Ectodermal cell (in vitro differentiated cells): ENCODE results near the gene PDK1.

Experiments
- H3K27ac ChIP-seq: 2 replicates; pipeline ENCODE4 v1.7.0; 2013; ENCODE audit warnings: mild to moderate bottlenecking, low read depth, low read length; ENCODE audit not compliant: insufficient read depth, poor library complexity, severe bottlenecking
- H3K27me3 ChIP-seq: 2 replicates; pipeline ENCODE4 v1.7.0; 2013; ENCODE audit warnings: mild to moderate bottlenecking, low read length; ENCODE audit not compliant: insufficient read depth, control insufficient read depth, poor library complexity, severe bottlenecking
- H3K36me3 ChIP-seq: one replicate; pipeline ENCODE4 v1.7.0; 2013; ENCODE audit warnings: low read length; ENCODE audit not compliant: control insufficient read depth, insufficient read depth
- H3K4me1 ChIP-seq: one replicate; pipeline ENCODE4 v1.7.0; 2013; ENCODE audit warnings: low read length; ENCODE audit not compliant: control insufficient read depth, insufficient read depth
- H3K4me3 ChIP-seq: 2 replicates; pipeline ENCODE4 v1.7.0; 2013; ENCODE audit warnings: low read depth, low read length, control low read depth; ENCODE audit not compliant: insufficient read depth
- H3K9me3 ChIP-seq: 2 replicates; pipeline ENCODE4 v1.7.0; 2013; ENCODE audit warnings: mild to moderate bottlenecking, low read length, moderate library complexity; ENCODE audit not compliant: control insufficient read depth
- WGBS, 2 experiments: methylation state at CpG; one replicate each; pipeline ENCODE4 v1.1.7; 2013; ENCODE audit warnings: missing lambda C conversion rate in 2 of 2; 5-methylcytosine and 5-hydroxymethylcytosine counted together

Gene PDK1

GRCh38 chr2:172613040-172613439 lies 57.1 kb downstream of the PDK1 start:
- no peaks in the 10 kb centered on the region for H3K9me3 ChIP-seq
- no peak overlapping the region for H3K27ac ChIP-seq
- no peak overlapping the region for H3K4me3 ChIP-seq
- no peaks in the 10 kb centered on the region for H3K4me1 ChIP-seq
- 91 to 93% methylated on average over 4 of the region's 4 CpGs for WGBS, 2 experiments
- H3K36me3 ChIP-seq: no peaks in the 10 kb centered on the region
- no peaks in the 10 kb centered on the region for H3K27me3 ChIP-seq

GRCh38 chr2:172613615-172614231 lies 57.8 kb downstream of the PDK1 start:
- 94 to 97% methylated on average over 10 of the region's 10 CpGs for WGBS, 2 experiments
- Histone ChIP-seq H3K4me3 (no peak overlapping the region), H3K27ac (no peak overlapping the region), H3K9me3 (no peaks in the 10 kb centered on the region), H3K4me1 (no peaks in the 10 kb centered on the region), H3K27me3 (no peaks in the 10 kb centered on the region), H3K36me3 (no peaks in the 10 kb centered on the region)

- Histone ChIP-seq H3K27ac (no peak overlapping the region), H3K9me3 (no peaks in the 10 kb centered on the region), H3K36me3 (no peaks in the 10 kb centered on the region), H3K4me3 (no peak overlapping the region), H3K4me1 (no peaks in the 10 kb centered on the region), H3K27me3 (no peaks in the 10 kb centered on the region)
- 92 to 93% methylated on average over 6 of the region's 6 CpGs for WGBS, 2 experiments
Observed at GRCh38 chr2:172614932-172615331, 59.0 kb downstream of the PDK1 start.

GRCh38 chr2:172615727-172616261 lies 59.9 kb downstream of the PDK1 start:
- WGBS, 2 experiments: 83 to 85% methylated on average over 4 to 5 of the region's 5 CpGs
- H3K4me1 ChIP-seq: no peaks in the 10 kb centered on the region
- H3K27me3 ChIP-seq: no peaks in the 10 kb centered on the region
- H3K36me3 ChIP-seq: no peaks in the 10 kb centered on the region
- no peak overlapping the region for H3K27ac ChIP-seq
- no peak overlapping the region for H3K4me3 ChIP-seq
- H3K9me3 ChIP-seq: no peaks in the 10 kb centered on the region

GRCh38 chr2:172617115-172617514 lies 61.2 kb downstream of the PDK1 start:
- H3K9me3 ChIP-seq: no peaks in the 10 kb centered on the region
- no peaks in the 10 kb centered on the region for H3K27me3 ChIP-seq
- H3K27ac ChIP-seq: no peak overlapping the region
- H3K4me3 ChIP-seq: no peak overlapping the region
- no CpG with 5 or more reads among the region's 2 CpGs for whole genome bisulfite sequencing, 2 experiments
- H3K4me1 ChIP-seq: no peaks in the 10 kb centered on the region
- H3K36me3 ChIP-seq: no peaks in the 10 kb centered on the region

- H3K27me3 ChIP-seq: no peaks in the 10 kb centered on the region
- H3K27ac ChIP-seq: no peak overlapping the region
- WGBS, 2 experiments: 100% methylated on average over 1 of the region's 1 CpG
- no peaks in the 10 kb centered on the region for H3K36me3 ChIP-seq
- H3K4me3 ChIP-seq: no peak overlapping the region
- peaks cover 2% of the 10 kb centered on the region for H3K9me3 ChIP-seq
- H3K4me1 ChIP-seq: no peaks in the 10 kb centered on the region
Observed at GRCh38 chr2:172623249-172623965, 67.5 kb downstream of the PDK1 start.

GRCh38 chr2:172624996-172625395 lies 69.1 kb downstream of the PDK1 start:
- no peak overlapping the region for H3K27ac ChIP-seq
- no peaks in the 10 kb centered on the region for H3K27me3 ChIP-seq
- H3K4me1 ChIP-seq: no peaks in the 10 kb centered on the region
- 92% methylated on average over 2 of the region's 2 CpGs for WGBS, 2 experiments
- no peaks in the 10 kb centered on the region for H3K36me3 ChIP-seq
- H3K4me3 ChIP-seq: no peak overlapping the region
- peaks cover 2% of the 10 kb centered on the region for H3K9me3 ChIP-seq

- WGBS, 2 experiments: 100% methylated on average over 1 of the region's 1 CpG
Observed at GRCh38 chr2:172627181-172627580, 71.3 kb downstream of the PDK1 start.

GRCh38 chr2:172628085-172628484 lies 72.2 kb downstream of the PDK1 start:
- no peak overlapping the region for H3K27ac ChIP-seq
- 86 to 87% methylated on average over 2 to 4 of the region's 4 CpGs for WGBS, 2 experiments

More at GRCh38 chr2:172627181-172627580, 71.3 kb downstream of the PDK1 start:
- Histone ChIP-seq H3K4me3 (no peak overlapping the region), H3K27me3 (no peaks in the 10 kb centered on the region), H3K4me1 (no peaks in the 10 kb centered on the region), H3K9me3 (peaks cover 2% of the 10 kb centered on the region), H3K27ac (no peak overlapping the region), H3K36me3 (no peaks in the 10 kb centered on the region)

GRCh38 chr2:172629586-172629985 lies 73.7 kb downstream of the PDK1 start:
- Histone ChIP-seq H3K9me3 (no peaks in the 10 kb centered on the region), H3K4me1 (no peaks in the 10 kb centered on the region), H3K36me3 (no peaks in the 10 kb centered on the region), H3K4me3 (no peak overlapping the region), H3K27ac (no peak overlapping the region), H3K27me3 (no peaks in the 10 kb centered on the region)
- 92 to 96% methylated on average over 6 to 7 of the region's 7 CpGs for WGBS, 2 experiments

More at GRCh38 chr2:172628085-172628484, 72.2 kb downstream of the PDK1 start:
- no peaks in the 10 kb centered on the region for H3K4me1 ChIP-seq
- no peak overlapping the region for H3K4me3 ChIP-seq
- H3K36me3 ChIP-seq: no peaks in the 10 kb centered on the region
- peaks cover 2% of the 10 kb centered on the region for H3K9me3 ChIP-seq
- H3K27me3 ChIP-seq: no peaks in the 10 kb centered on the region
